HL-60/S4 treated with phorbol 12-myristate 13-acetate at 8.2 ng/mL for 4 days and 3 days (cell line): Measurements from ENCODE around the gene TTC3.
"Not testable (repeated sequence)": the region's sequence is repeated elsewhere in the genome, so short reads cannot be mapped to it uniquely, and the experiment has no call there.

Experiments used
- in situ Hi-C: fragments of 300-500 bp; cut with MboI; formaldehyde crosslinking; loops from 2 replicates; pipeline ENCODE4 v1.15.0; 2022; ENCODE audit warnings: low sequenced_read_pairs

The TTC3 gene, protein sequence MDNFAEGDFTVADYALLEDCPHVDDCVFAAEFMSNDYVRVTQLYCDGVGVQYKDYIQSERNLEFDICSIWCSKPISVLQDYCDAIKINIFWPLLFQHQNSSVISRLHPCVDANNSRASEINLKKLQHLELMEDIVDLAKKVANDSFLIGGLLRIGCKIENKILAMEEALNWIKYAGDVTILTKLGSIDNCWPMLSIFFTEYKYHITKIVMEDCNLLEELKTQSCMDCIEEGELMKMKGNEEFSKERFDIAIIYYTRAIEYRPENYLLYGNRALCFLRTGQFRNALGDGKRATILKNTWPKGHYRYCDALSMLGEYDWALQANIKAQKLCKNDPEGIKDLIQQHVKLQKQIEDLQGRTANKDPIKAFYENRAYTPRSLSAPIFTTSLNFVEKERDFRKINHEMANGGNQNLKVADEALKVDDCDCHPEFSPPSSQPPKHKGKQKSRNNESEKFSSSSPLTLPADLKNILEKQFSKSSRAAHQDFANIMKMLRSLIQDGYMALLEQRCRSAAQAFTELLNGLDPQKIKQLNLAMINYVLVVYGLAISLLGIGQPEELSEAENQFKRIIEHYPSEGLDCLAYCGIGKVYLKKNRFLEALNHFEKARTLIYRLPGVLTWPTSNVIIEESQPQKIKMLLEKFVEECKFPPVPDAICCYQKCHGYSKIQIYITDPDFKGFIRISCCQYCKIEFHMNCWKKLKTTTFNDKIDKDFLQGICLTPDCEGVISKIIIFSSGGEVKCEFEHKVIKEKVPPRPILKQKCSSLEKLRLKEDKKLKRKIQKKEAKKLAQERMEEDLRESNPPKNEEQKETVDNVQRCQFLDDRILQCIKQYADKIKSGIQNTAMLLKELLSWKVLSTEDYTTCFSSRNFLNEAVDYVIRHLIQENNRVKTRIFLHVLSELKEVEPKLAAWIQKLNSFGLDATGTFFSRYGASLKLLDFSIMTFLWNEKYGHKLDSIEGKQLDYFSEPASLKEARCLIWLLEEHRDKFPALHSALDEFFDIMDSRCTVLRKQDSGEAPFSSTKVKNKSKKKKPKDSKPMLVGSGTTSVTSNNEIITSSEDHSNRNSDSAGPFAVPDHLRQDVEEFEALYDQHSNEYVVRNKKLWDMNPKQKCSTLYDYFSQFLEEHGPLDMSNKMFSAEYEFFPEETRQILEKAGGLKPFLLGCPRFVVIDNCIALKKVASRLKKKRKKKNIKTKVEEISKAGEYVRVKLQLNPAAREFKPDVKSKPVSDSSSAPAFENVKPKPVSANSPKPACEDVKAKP (N-terminal part only)

DNA sequence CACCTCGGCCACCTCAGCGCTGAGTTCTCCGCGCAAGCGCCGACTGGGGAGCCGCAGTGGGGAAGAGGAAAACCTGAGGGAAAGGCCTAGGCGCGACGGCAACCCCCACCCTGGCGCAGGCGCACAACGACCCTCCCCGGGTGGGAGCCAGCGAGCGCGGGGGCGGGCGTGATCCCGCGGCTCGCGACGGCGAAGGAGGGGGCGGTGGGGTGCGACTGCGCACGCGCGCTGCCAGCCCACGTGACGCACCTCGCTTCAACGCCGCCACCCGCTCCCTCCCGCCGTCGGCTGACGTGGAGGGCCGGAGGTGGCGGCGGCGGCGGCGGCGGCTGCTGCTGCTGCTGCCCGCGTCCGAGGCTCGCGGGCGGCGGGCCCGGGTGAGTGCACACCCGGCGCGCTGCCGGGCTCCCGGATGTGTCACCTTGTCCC lies at the start of gene TTC3, which contains the start of gene PIGP:
Gene TTC3, plus strand, starts transcription at position 267 of the 429 bp plus-strand sequence. CDS start 14,004 bp downstream, outside the sequence.
Gene PIGP, minus strand, starts transcription at position 84 of the 429 bp plus-strand sequence. CDS start 556 bp downstream, outside the sequence.
- in situ Hi-C loops, result no loop called here

DNA sequence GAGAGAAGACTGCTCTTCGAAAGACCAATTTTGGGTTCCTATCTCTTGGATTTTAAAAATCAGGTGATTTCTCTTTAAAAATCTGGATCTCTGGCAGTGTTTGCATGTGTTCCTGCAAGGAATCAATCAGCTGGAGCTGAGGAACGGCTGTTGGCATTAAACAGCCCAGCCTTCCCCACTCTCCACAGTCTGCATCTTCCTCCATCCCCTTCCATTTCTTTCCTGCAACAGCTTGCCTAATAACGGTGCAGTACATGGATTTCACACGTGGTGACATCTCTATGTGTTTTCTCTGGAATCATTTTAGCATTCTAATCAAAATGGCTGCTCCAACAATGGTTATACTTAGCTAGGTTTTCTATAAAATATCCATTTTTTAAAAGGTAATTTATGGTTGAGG lies 46.6 kb upstream of the TTC3 start:
- in situ Hi-C loops, result no loop called here

DNA sequence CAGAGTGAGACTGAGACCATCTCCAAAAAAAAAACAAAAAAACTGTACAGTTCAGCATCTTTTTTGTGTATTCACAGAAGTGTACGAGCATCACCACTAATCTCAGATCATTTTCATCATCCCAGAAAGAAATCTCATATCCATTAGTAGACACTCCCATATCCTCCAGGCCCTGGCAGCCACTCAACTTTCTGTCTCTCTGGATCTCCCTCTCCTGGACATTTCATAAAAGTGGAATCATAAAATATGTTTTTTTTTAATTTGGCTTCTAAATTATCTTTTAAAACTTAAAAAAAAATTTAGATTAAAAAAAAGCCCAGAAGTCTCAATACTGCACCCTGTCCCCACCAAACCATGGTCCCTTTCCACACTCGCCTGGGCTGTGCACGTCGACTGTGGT lies 44.5 kb upstream of the TTC3 start:
- in situ Hi-C loops, result no loop called here

DNA sequence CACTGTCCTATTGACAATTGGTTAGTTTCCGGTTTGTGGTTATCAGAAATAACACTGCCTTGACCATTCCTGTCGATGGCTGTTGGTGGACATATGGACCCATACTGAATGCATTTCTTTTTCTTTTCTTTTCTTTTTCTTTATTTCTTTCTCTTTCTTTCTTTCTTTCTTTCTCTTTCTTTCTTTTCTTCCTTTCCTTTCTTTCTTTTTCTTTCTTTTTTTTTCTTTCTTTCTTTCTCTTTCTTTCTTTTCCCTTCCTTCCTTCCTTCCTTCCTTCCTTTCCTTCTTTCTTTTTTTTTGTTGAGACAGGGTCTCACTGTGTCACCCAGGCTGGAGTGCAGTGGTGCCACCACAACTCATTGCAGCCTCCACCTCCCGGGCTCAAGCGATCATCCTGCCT lies 42.2 kb upstream of the TTC3 start:
- in situ Hi-C loops, result no loop called here

DNA sequence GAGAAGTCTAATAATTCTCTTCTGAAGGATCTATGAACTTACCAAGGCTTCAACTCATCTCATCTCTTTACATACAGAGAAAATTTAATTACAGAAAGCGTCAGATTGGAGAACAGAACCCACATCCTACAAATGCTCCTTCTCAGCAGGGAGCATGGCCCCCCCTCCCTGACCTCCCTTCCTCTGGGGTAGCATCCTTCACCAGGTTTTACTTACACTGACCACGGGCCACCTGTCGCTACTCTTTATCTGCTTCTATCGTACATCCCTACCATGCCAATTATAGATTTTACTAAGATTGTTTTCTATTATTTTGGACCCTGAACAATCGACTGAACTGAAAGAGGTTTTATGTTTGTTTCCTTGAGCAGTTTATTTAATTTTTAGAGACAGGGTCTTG lies 40.8 kb upstream of the TTC3 start:
- in situ Hi-C loops, result no loop called here

DNA sequence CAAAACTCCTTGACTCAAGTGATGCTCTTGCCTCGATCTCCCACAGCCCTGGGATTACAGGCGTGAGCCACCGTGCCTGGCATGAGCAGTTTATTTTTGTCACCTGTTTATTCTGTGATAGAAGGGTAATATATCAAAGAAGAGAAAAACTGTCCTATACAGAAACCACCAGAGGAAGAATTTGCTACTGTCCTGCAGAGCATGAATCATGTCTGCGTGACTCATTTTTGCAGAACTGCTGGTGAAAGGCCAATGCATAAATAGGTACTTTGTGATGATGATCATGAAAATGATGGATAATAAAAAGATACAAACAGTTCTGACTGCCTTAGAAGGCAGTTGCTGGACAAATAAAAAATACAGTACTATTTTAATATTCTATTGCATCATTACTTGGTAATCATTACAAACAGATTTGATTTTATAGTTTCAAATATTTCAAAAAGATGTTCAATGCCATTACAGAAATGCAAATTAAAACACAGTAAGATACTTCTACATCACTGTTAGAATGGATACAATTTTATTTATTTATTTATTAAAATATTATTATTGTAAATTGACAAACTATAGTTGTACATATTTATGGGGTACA lies 40.1 kb upstream of the TTC3 start:
- in situ Hi-C loops, result no loop called here

DNA sequence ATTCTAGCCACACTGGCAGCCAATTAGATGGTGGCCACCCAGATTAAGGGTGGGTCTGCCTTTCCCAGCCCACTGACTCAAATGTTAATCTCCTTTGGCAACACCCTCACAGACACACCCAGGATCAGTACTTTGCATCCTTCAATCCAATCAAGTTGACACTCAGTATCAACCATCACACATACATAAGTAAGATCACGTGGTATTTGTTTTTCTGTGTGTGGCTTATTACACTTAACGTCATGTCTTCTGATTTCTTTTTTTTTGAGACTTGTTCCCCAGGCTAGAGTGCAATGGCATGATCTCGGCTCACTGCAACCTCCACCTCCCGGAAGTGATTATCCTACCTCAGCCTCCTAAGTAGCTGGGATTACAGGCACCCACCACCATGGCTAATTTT lies 38.7 kb upstream of the TTC3 start:
- in situ Hi-C loops, result not testable (repeated sequence)

DNA sequence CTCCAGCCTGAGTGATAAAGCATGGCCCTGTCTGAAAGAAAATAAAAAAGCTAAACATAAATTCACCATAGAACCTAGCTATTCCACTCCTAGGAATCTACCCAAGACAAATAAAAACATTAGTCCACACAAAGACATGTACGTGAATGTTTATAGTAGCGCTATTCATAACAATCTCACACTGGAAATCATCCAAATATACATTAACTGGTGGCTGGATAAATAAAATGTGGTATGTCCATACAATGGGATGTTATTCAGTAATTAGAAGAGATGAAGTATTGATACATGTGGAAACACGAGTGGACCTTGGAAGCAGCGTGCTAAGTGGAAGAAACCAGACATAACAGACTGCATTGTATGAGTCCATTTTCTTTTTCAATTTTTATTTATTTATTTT lies 36.9 kb upstream of the TTC3 start:
- in situ Hi-C loops, result no loop called here

DNA sequence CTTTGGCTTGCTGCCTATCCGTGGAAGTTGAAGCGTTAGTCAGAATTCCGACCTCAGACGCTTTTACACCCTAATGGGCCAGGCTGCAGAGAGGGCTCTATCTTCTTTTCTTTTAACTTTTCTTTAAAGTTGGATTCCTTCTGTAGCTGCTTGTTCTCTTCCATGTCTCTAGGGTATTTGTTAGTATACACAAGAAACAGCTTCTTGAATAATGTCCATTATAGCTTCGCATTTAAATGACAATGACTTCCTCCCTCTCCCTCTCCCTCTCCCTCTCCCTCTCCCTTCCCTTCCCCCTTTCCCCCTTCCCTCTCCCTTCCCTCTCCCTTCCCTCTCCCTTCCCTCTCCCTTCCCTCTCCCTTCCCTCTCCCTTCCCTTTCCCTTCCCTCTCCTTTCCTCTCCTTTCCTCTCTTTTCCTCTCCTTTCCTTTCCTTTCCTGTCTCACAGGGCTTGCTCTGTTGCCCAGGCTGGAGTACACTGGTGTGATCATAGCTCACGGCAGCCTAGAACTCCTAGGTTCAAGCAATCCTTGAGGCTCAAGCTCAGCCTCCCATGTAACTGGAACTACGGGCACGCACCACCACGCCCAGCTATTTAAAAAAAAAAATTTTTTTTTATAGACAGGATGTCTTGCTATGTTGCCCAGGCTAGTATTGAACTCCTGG lies 33.5 kb upstream of the TTC3 start:
- in situ Hi-C loops, result no loop called here

DNA sequence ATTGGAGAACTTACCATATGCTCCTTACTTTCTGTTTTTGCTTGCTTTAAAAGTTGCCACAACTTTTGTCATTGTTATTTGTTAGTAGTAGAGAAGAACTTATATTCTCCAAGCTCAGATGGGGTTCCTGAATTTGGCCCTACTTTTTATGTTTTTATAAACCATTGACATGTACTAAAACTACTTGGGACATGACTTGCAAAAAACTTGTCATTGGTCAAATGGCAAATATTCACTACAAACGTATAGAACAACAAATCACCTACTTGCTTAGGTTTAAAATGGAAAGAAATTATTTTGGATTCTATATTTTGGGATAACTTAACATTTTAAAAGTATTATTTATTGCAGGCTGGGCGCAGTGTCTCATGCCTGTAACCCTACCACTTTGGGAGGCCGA lies 32.8 kb upstream of the TTC3 start:
- in situ Hi-C loops, result no loop called here

DNA sequence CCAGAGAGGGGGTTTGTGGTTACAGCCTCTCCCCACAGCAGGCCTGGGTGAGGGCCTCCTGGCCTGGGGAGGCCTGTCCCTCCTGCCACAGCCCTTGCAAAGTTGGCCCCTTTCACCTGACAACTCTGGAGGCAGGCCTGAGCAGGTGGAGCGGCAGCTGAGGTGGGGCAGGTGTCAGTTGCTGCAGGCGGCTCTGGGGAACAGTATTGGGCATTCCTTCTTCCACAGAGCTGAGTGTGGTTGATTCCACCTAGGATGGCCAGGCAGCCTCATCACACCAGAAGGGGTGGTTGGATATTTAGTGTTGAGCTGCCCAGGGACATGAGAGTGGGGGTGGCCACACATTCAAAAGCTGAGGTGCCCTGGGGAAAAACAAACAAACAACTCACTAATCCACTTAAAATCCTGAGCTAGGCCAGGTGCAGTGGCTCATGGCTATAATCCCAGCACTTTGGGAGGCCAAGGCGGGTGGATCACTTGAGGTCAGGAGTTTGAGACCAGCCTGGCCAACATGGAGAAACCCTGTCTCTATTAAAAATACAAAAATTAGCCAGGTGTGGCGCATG lies 31.3 kb upstream of the TTC3 start:
- in situ Hi-C loops, result no loop called here

DNA sequence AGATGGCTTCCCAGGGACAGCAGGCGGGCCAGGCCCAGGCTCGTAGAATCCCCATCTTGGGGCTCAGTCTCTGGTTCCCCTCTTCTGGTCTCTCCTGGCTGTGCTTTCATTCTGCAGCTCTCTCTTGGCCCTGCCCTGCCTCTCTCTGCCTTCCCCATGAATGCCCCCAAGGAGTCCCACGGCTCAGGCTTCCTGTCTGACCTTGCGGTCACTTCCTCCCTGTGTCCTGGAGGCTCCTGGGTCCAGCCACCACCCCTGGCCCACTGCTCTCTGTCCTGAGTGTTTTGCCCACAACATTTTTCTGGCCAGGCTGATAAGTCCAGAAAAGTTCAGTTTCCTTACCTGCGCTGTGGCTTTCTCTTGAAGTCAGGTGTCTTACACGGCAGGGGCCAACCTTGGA lies 29.2 kb upstream of the TTC3 start:
- in situ Hi-C loops, result no loop called here

DNA sequence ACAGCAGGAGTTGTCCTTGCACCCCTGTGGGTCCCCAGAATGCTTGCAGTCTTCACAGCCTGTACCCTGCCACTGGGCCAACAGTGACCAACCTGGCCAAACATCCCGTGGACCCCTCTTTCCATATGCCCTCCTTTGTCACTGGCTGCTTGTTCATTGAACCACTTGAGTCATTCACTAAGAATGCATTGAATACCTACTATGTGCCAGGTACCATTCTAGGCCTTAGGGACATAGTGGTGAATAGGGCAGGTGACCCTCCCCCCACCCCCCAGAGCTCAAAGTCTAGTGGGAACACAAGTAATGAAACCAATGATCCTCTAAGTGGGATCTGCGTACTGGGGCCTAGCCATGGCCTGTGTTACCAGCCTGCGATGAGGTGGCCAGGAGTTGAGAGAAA lies 28.4 kb upstream of the TTC3 start:
- in situ Hi-C loops, result no loop called here

DNA sequence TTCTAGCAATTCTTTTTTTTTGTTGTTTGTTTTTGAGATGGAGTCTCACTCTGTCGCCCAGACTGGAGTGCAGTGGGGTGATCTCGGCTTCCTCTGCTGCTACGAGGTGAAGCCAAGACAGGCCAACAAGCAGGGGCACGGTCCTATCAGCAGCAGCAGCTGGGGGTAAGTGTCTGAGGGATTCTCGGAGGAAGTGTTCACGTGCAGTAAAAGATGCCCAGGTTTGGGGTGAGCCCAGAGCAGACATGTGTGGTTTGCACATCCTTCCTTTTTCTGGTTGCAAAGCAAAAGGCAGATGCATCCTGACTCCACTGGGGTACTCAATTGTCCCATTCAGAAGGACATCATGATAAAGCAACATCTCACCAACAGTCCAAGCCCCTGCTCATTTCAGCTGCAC lies 27.9 kb upstream of the TTC3 start:
- in situ Hi-C loops, result no loop called here

DNA sequence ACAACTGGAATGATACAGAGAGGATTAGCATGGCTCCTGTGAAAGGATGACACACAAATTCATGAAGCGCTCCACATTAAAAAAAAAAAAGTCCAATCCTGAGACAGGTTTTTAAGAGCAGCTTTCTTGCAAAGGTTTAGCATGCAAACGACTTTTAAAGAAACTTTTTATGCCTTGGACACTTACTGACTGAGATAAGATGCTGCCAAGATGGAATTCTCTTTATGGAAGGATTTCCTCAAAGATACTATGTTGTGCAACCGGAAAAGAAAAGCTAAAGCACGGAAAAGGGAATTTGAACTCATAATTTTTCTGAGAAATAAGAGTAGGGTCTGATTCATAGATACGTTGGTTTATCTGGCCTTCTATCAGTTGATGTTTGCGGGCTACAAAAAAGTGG lies 27.5 kb upstream of the TTC3 start:
- in situ Hi-C loops, result no loop called here

DNA sequence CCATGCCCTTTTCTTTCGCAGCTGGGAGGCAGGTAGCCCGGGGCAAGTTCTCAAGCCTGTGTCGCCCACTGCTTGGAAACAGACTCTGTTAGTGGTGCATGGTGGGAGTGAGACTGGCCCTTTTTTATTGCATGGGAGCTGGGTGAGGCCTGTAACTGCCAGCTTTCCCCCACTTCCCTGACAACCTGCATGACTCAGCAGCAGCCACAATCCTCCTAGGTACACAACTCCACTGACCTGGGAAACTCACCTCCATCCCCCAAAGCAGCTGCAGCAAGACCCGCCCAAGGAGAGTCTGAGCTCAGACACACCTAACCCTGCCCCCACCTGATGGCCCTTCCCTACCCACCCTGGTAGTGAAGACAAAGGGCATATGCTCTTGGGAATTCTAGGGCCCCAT lies 26.0 kb upstream of the TTC3 start:
- in situ Hi-C loops, result no loop called here

DNA sequence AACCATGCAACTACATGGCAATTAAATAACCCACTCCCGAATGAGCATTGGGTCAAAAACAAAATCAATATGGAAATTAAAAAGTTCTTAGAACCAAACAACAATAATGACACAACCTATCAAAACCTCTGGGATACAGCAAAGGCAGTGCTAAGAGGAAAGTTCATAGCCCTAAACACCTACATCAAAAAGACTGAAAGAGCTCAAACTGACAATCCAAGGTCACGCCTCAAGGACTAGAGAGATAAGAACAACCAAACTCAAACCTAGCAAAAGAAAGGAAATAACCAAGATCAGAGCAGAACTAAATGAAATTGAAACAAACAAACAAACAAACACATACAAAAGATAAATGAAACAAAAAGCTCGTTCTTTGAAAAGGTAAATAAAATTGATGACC lies 23.3 kb upstream of the TTC3 start:
- in situ Hi-C loops, result not testable (repeated sequence)

DNA sequence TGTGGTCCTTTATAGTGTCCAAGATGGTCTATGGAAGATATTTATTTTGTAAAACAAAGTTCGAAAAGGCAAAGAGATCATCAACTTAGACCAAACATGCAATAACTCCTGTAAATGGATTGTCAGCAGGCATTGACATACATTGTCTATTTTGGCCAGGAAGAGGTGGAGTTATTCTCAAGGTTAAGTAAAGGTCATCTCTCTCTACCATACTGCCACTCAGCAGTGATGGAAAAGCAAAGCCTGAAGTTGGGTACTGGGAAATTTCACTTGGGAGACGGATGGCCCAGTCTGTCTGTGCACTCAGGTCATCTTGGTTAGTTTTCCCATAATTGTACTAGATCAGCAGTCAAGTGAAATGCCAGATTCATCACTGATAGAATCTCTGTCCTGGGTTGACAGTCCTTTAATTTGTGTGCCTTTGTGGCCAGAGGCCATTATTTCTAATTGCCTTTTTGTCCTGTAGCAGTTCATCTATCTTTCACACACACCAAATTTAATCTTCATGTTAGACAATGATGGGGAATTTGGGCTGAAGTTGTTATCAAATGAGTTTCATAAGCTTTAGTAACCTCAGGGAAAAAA lies 17.7 kb upstream of the TTC3 start:
- in situ Hi-C loops, result no loop called here

DNA sequence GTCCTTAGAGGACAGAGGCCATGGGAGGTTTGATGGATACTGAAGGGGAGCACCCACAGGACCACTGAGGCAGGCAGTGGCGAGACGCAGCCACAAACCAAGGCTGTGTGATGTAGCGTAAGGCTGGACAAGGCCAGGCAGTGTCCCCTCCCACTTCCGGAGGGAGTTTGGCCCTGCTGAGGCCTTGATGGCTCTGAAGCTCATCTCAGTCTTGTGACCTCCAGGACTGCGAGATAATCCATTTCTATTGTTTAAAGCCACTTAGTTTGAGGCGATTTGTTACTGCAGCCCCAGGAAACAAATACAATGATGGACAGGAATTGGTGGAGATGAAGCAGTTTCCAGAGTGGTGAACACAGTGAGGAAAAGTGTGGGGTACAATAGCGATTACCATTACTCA lies 15.4 kb upstream of the TTC3 start:
- in situ Hi-C loops, result no loop called here

DNA sequence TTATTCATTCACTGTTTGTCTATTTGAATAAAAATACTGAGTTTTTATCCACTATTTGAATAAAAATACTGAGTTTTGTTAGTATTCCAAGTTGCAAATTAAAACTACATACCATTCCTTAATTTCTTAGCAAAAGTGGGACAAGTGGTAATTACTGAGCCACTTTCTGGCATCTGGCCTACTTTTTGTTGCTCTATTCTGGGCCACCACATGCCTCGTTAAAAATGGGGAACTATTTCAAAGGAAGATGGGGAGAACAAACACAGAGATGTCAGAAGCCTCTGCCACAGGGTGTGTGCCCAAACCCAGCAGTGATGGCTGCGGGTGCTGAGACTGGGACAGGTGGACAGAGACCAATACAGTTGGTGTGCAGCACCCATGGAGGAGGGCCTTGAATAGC lies 14.8 kb upstream of the TTC3 start:
- in situ Hi-C loops, result no loop called here
